HG03097 (cell line): ENCODE results near the gene YWHAE.
"Not testable (repeated sequence)": the region's sequence is repeated elsewhere in the genome, so short reads cannot be mapped to it uniquely, and the experiment has no call there.

Experiments used
- ATAC-seq: cut with Tn5 transposase; IDR thresholded peaks from one replicate; pipeline ENCODE4 v1.9.1; 2021; ENCODE audit not compliant: unreplicated experiment, low FRiP score

The YWHAE gene

GRCh38 chr17:1340371-1340770, 59.7 kb downstream of the YWHAE start:
- ATAC-seq = no peak

- no peak for ATAC-seq
Measured at GRCh38 chr17:1331708-1332107, 68.3 kb downstream of the YWHAE start.

GRCh38 chr17:1329745-1330343, 70.2 kb downstream of the YWHAE start:
- no peak for ATAC-seq

GRCh38 chr17:1328437-1328836, 71.6 kb downstream of the YWHAE start:
- no peak for ATAC-seq

GRCh38 chr17:1325766-1326165, 74.3 kb downstream of the YWHAE start:
- no peak for ATAC-seq

- no peak for ATAC-seq
Measured at GRCh38 chr17:1324201-1324771, 75.7 kb downstream of the YWHAE start.

- ATAC-seq = no peak
Measured at GRCh38 chr17:1323336-1323735, 76.7 kb downstream of the YWHAE start.

GRCh38 chr17:1322480-1322879, 77.5 kb downstream of the YWHAE start:
- no peak for ATAC-seq

- ATAC-seq = no peak
Measured at GRCh38 chr17:1322014-1322428, 78.0 kb downstream of the YWHAE start.

GRCh38 chr17:1315891-1316403, 84.1 kb downstream of the YWHAE start:
- no peak for ATAC-seq

GRCh38 chr17:1315409-1315808, 84.6 kb downstream of the YWHAE start:
- no peak for ATAC-seq

GRCh38 chr17:1313270-1314005, 86.6 kb downstream of the YWHAE start:
- ATAC-seq = no peak

- no peak for ATAC-seq
Measured at GRCh38 chr17:1312261-1312870, 87.7 kb downstream of the YWHAE start.

- ATAC-seq = not testable (repeated sequence)
Measured at GRCh38 chr17:1307829-1308228, 92.2 kb downstream of the YWHAE start.

GRCh38 chr17:1304962-1305563, 95.0 kb downstream of the YWHAE start:
- no peak for ATAC-seq

GRCh38 chr17:1304522-1304921, 95.5 kb downstream of the YWHAE start:
- no peak for ATAC-seq

GRCh38 chr17:1302761-1303160, 97.3 kb downstream of the YWHAE start:
- no peak for ATAC-seq

- ATAC-seq = no peak
Measured at GRCh38 chr17:1301546-1301945, 98.5 kb downstream of the YWHAE start.

- no peak for ATAC-seq
Measured at GRCh38 chr17:1300371-1300905, 99.6 kb downstream of the YWHAE start.

GRCh38 chr17:1299552-1300370, 100.3 kb downstream of the YWHAE start:
- no peak for ATAC-seq
